ENCODE data around the gene CCDC171. TPM values are rescaled to one million over a fixed set of nuclear protein-coding genes. Genes with fewer than 3 reads are reported as not detected.

The CCDC171 gene
- polyA plus RNA-seq, 3 donors, result 0.08 to 0.17 (median 0.10) TPM

DNA sequence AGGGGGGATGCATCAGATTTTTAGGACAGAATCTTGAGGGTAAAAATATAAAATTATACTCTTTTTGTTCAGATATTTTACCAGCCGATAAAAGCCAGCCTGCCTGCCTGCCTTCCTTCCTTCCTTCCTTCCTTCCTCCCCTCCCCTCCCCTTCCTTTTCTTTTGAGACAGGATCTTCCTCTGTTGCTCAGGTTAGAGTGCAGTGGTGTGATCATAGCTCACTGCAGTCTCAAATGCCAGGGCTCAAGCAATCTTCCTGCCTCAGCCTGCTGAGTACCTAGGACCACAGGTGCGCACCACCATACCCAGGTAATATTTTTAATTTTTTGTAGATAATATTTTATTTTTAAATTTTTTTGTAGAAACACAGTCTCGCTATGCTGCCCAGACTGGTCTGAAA is 330.0 kb downstream of the CCDC171 start:
- Histone ChIP-seq H3K4me3 (replicated peaks in 1 of 3; ENCODE audit: low read depth in 2 of 3, low read length in 3 of 3) (no peak overlapping the region), H3K9me3 (replicated peaks in 1 of 2; ENCODE audit: control insufficient read depth in 1 of 2, insufficient read depth in 1 of 2, low read length in 2 of 2) (no peaks in the 10 kb centered on the region), H3K27ac (ENCODE audit: low read depth in 1 of 2, low read length in 2 of 2) (no peak overlapping the region), H3K4me1 (ENCODE audit: control insufficient read depth in 1 of 2, insufficient read depth in 2 of 2, low read length in 2 of 2) (no peaks in the 10 kb centered on the region), H3K4me2 (replicated peaks; ENCODE audit: extremely low read depth, low read length, poor library complexity, severe bottlenecking) (no peak overlapping the region), H3K36me3 (replicated peaks in 1 of 2; ENCODE audit: control insufficient read depth in 1 of 2, insufficient read depth in 2 of 2, low read length in 2 of 2) (no peaks in the 10 kb centered on the region), H4K20me1 (ENCODE audit: insufficient read depth, low read length) (no peaks in the 10 kb centered on the region), H3K79me2 (ENCODE audit: insufficient read depth, low read length) (no peaks in the 10 kb centered on the region), H3K9ac (ENCODE audit: insufficient read depth, low read length, poor library complexity, severe bottlenecking) (no peak overlapping the region), H3K27me3 (ENCODE audit: control insufficient read depth in 2 of 2, insufficient read depth in 2 of 2, low read length in 2 of 2) (no peaks in the 10 kb centered on the region), H2AFZ (ENCODE audit: insufficient read depth, low read depth, low read length, poor library complexity, severe bottlenecking) (no peak overlapping the region)
- no CpG with 5 or more reads among the region's 3 CpGs for WGBS (ENCODE audit: insufficient coverage)
- TF ChIP-seq, protein P1, sequence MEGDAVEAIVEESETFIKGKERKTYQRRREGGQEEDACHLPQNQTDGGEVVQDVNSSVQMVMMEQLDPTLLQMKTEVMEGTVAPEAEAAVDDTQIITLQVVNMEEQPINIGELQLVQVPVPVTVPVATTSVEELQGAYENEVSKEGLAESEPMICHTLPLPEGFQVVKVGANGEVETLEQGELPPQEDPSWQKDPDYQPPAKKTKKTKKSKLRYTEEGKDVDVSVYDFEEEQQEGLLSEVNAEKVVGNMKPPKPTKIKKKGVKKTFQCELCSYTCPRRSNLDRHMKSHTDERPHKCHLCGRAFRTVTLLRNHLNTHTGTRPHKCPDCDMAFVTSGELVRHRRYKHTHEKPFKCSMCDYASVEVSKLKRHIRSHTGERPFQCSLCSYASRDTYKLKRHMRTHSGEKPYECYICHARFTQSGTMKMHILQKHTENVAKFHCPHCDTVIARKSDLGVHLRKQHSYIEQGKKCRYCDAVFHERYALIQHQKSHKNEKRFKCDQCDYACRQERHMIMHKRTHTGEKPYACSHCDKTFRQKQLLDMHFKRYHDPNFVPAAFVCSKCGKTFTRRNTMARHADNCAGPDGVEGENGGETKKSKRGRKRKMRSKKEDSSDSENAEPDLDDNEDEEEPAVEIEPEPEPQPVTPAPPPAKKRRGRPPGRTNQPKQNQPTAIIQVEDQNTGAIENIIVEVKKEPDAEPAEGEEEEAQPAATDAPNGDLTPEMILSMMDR (IDR thresholded peaks at IDR 0.05), result no peak
- intact Hi-C loops (cut with micrococcal nuclease), result no loop called here
- DNase-seq, result no peak
- H3K27me3 Mint-ChIP-seq (ENCODE audit: low read depth in 3 of 3), result no peaks in the 10 kb centered on the region
- no peak overlapping the region for H3K4me3 Mint-ChIP-seq
- no peaks in the 10 kb centered on the region for H3K36me3 Mint-ChIP-seq
- H3K4me1 Mint-ChIP-seq, result no peaks in the 10 kb centered on the region
- H3K9me3 Mint-ChIP-seq, result peaks cover 0 to 2% (median 0%) of the 10 kb centered on the region in 7 donors
- no peak overlapping the region for H3K27ac Mint-ChIP-seq

DNA sequence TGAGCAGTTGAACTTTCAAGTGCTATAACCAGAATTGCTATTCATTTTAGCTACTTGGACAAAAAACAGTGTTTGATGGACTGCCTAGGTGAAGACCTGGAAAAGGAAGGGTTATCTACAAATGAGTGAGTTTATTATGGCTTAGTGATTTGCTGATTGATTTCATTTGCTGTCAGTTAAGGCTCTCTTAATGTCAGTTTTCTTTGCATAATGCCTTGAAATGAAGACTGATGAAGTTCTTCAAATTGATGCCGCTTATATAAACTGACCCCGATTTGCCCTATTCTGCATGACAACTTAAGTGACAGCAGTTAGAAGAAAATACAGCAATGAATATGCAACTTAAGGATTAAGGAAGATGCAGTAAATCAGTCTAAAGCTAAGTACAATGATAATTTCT is 332.6 kb downstream of the CCDC171 start:
- no peaks in the 10 kb centered on the region for H3K27me3 ChIP-seq (ENCODE audit: control insufficient read depth in 2 of 2, insufficient read depth in 2 of 2, low read length in 2 of 2)
- no peak overlapping the region for H3K4me2 ChIP-seq (replicated peaks; ENCODE audit: extremely low read depth, low read length, poor library complexity, severe bottlenecking)
- no peaks in the 10 kb centered on the region for H3K4me1 ChIP-seq (ENCODE audit: control insufficient read depth in 1 of 2, insufficient read depth in 2 of 2, low read length in 2 of 2)
- no CpG with 5 or more reads among the region's 2 CpGs for WGBS (ENCODE audit: insufficient coverage)
- H2AFZ ChIP-seq (ENCODE audit: insufficient read depth, low read depth, low read length, poor library complexity, severe bottlenecking), result no peak overlapping the region
- H3K9me3 ChIP-seq (replicated peaks in 1 of 2; ENCODE audit: control insufficient read depth in 1 of 2, insufficient read depth in 1 of 2, low read length in 2 of 2), result peaks cover 0 to 3% of the 10 kb centered on the region in 2 donors
- H3K79me2 ChIP-seq (ENCODE audit: insufficient read depth, low read length), result no peaks in the 10 kb centered on the region
- no peaks in the 10 kb centered on the region for H3K36me3 ChIP-seq (replicated peaks in 1 of 2; ENCODE audit: control insufficient read depth in 1 of 2, insufficient read depth in 2 of 2, low read length in 2 of 2)
- Mint-ChIP-seq H3K4me1 (no peaks in the 10 kb centered on the region), H3K36me3 (no peaks in the 10 kb centered on the region), H3K27me3 (ENCODE audit: low read depth in 3 of 3) (no peaks in the 10 kb centered on the region), H3K27ac (no peak overlapping the region), H3K9me3 (peaks cover 0 to 4% (median 0%) of the 10 kb centered on the region in 7 donors), H3K4me3 (no peak overlapping the region)
- no peak overlapping the region for H3K27ac ChIP-seq (ENCODE audit: low read depth in 1 of 2, low read length in 2 of 2)
- intact Hi-C loops (cut with micrococcal nuclease), result no loop called here
- TF ChIP-seq, protein P1 (IDR thresholded peaks at IDR 0.05), result no peak
- DNase-seq, result no peak
- no peak overlapping the region for H3K4me3 ChIP-seq (replicated peaks in 1 of 3; ENCODE audit: low read depth in 2 of 3, low read length in 3 of 3)
- H4K20me1 ChIP-seq (ENCODE audit: insufficient read depth, low read length), result no peaks in the 10 kb centered on the region
- no peak overlapping the region for H3K9ac ChIP-seq (ENCODE audit: insufficient read depth, low read length, poor library complexity, severe bottlenecking)

All from CD14-positive monocyte (primary cell).